Measurements from ENCODE around the gene PIGS. TPM values are rescaled to one million over a fixed set of nuclear protein-coding genes. Genes with fewer than 3 reads are reported as not detected.

The PIGS gene
- total and polyA plus RNA-seq, 2 donors (not counting 3 experiments of a cell fraction or from before 2014, with no cell fraction given) = 71.3 to 110 TPM

- intact Hi-C loops (cut with micrococcal nuclease) (no loop called here), dilution Hi-C loops (cut with MboI; ENCODE audit: extremely low pct_ligation_motif_present, low sequenced_read_pairs) (no loop called here)
- H4K20me1 ChIP-seq (replicated peaks; ENCODE audit: control insufficient read depth, extremely low read depth, insufficient read depth, low read length) = no peaks in the 10 kb centered on the region
- H3K27me3 ChIP-seq (ENCODE audit: control insufficient read depth in 2 of 2, insufficient read depth in 2 of 2, low read length in 2 of 2) = no peaks in the 10 kb centered on the region
- FAIRE-seq (no peak), DNase-seq (ENCODE audit: low read depth, low spot score) (no peak)
- no peaks in the 10 kb centered on the region for H3K79me2 ChIP-seq (ENCODE audit: control insufficient read depth, insufficient read depth, low read length)
- no peaks in the 10 kb centered on the region for H3K9me3 ChIP-seq (replicated peaks; ENCODE audit: control insufficient read depth, insufficient read depth, low read length)
- no TSS peak for BruUV-seq (replicated peaks)
- H3K9ac ChIP-seq (replicated peaks; ENCODE audit: extremely low read depth, insufficient read depth, low read length) = no peak overlapping the region
- no peak overlapping the region for H2AFZ ChIP-seq (ENCODE audit: low read depth, low read length)
- no peak overlapping the region for H3K4me3 ChIP-seq (replicated peaks in 1 of 3; ENCODE audit: insufficient read depth in 1 of 3, low read depth in 1 of 3, low read length in 3 of 3)
- CTCF ChIA-PET = interaction anchor here (1.5 to 1.9 kb wide), 3 partner anchors 10 to 62 kb away, joined by 4 to 7 read pairs (median 5); partner anchors contain the start of gene PIGS
- no peak overlapping the region for H3K4me2 ChIP-seq (ENCODE audit: insufficient read depth, low read length)
- TF ChIP-seq FOS (IDR thresholded peaks at IDR 0.05; ENCODE audit: borderline replicate concordance, insufficient read depth, low read length) (no peak), POLR2AphosphoS5 (IDR thresholded peaks at IDR 0.05; ENCODE audit: insufficient read depth, low read depth, low read length) (no peak), MYC (IDR thresholded peaks at IDR 0.05; ENCODE audit: low read depth, low read length) (no peak), GATA2 (IDR thresholded peaks at IDR 0.05; ENCODE audit: insufficient read depth, insufficient read length, low read depth, low read length) (no peak), POLR2A (IDR thresholded peaks at IDR 0.05; ENCODE audit: low read depth, low read length) (no peak), JUN (IDR thresholded peaks at IDR 0.05; ENCODE audit: borderline replicate concordance, insufficient read depth, insufficient read length, low read depth) (no peak), EZH2 (IDR thresholded peaks at IDR 0.05; ENCODE audit: borderline replicate concordance, low read depth, low read length, severe bottlenecking) (no peak)
- TF ChIP-seq, protein P1, sequence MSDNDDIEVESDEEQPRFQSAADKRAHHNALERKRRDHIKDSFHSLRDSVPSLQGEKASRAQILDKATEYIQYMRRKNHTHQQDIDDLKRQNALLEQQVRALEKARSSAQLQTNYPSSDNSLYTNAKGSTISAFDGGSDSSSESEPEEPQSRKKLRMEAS (IDR thresholded peaks at IDR 0.05; ENCODE audit: insufficient read depth, insufficient read length) = no peak
- TF ChIP-seq, protein P2, sequence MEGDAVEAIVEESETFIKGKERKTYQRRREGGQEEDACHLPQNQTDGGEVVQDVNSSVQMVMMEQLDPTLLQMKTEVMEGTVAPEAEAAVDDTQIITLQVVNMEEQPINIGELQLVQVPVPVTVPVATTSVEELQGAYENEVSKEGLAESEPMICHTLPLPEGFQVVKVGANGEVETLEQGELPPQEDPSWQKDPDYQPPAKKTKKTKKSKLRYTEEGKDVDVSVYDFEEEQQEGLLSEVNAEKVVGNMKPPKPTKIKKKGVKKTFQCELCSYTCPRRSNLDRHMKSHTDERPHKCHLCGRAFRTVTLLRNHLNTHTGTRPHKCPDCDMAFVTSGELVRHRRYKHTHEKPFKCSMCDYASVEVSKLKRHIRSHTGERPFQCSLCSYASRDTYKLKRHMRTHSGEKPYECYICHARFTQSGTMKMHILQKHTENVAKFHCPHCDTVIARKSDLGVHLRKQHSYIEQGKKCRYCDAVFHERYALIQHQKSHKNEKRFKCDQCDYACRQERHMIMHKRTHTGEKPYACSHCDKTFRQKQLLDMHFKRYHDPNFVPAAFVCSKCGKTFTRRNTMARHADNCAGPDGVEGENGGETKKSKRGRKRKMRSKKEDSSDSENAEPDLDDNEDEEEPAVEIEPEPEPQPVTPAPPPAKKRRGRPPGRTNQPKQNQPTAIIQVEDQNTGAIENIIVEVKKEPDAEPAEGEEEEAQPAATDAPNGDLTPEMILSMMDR (IDR thresholded peaks at IDR 0.05; ENCODE audit: extremely low read depth in 1 of 2, insufficient read depth in 1 of 2, low read depth in 1 of 2, low read length in 2 of 2) = no peak
- H3K4me1 ChIP-seq (ENCODE audit: control insufficient read depth, extremely low read depth, insufficient read depth, low read length) = peaks cover 6% of the 10 kb centered on the region
- no peaks in the 10 kb centered on the region for H3K9me1 ChIP-seq (replicated peaks; ENCODE audit: control insufficient read depth, extremely low read depth, insufficient read depth, low read length)
- H3K36me3 ChIP-seq (ENCODE audit: control insufficient read depth in 2 of 2, extremely low read depth in 1 of 2, insufficient read depth in 2 of 2, low read length in 2 of 2) = peaks cover 0 to 20% of the 10 kb centered on the region in 2 experiments
- POLR2A ChIA-PET = no interaction called here
- no peak overlapping the region for H3K27ac ChIP-seq (ENCODE audit: insufficient read depth, low read depth, low read length)
These were observed 20.5 kb downstream of the PIGS start for GRCh38 chr17:28550858-28551257.

Data from endothelial cell of umbilical vein (primary cell).